ENCODE results near the gene LMOD3.

- TF ChIP-seq, protein P1, sequence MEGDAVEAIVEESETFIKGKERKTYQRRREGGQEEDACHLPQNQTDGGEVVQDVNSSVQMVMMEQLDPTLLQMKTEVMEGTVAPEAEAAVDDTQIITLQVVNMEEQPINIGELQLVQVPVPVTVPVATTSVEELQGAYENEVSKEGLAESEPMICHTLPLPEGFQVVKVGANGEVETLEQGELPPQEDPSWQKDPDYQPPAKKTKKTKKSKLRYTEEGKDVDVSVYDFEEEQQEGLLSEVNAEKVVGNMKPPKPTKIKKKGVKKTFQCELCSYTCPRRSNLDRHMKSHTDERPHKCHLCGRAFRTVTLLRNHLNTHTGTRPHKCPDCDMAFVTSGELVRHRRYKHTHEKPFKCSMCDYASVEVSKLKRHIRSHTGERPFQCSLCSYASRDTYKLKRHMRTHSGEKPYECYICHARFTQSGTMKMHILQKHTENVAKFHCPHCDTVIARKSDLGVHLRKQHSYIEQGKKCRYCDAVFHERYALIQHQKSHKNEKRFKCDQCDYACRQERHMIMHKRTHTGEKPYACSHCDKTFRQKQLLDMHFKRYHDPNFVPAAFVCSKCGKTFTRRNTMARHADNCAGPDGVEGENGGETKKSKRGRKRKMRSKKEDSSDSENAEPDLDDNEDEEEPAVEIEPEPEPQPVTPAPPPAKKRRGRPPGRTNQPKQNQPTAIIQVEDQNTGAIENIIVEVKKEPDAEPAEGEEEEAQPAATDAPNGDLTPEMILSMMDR (IDR thresholded peaks at IDR 0.05; ENCODE audit: extremely low read depth in 1 of 2, insufficient read depth in 1 of 2, low read depth in 1 of 2, low read length in 2 of 2) = no peak
- no peak for TF ChIP-seq EZH2 (IDR thresholded peaks at IDR 0.05; ENCODE audit: borderline replicate concordance, low read depth, low read length, severe bottlenecking)
- TF ChIP-seq, protein P2, sequence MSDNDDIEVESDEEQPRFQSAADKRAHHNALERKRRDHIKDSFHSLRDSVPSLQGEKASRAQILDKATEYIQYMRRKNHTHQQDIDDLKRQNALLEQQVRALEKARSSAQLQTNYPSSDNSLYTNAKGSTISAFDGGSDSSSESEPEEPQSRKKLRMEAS (IDR thresholded peaks at IDR 0.05; ENCODE audit: insufficient read depth, insufficient read length) = no peak
- no peak for TF ChIP-seq POLR2A (IDR thresholded peaks at IDR 0.05; ENCODE audit: low read depth, low read length)
- no peak for TF ChIP-seq POLR2AphosphoS5 (IDR thresholded peaks at IDR 0.05; ENCODE audit: insufficient read depth, low read depth, low read length)
These were observed 24.8 kb downstream of the LMOD3 start for GRCh38 chr3:69097407-69098086.

Measured in endothelial cell of umbilical vein (primary cell).